Progenitor cell of endocrine pancreas (in vitro differentiated cells): ENCODE results near the gene ERBB4. TPM values are rescaled to one million over a fixed set of nuclear protein-coding genes. Genes with fewer than 3 reads are reported as not detected.

Source experiments
- DNase-seq: peaks from one replicate; pipeline ENCODE4 v3.0.0; 2021; ENCODE audit warnings: low spot score; ENCODE audit not compliant: unreplicated experiment
- H3K27ac Mint-ChIP-seq: 2 replicates; pipeline ENCODE4 v1.8.0; 2021; ENCODE audit warnings: mild to moderate bottlenecking, moderate library complexity, mixed read lengths
- H3K27me3 Mint-ChIP-seq: 2 replicates; pipeline ENCODE4 v1.8.0; 2021; ENCODE audit warnings: mixed read lengths
- H3K36me3 Mint-ChIP-seq: 2 replicates; pipeline ENCODE4 v1.8.0; 2022; ENCODE audit warnings: mixed read lengths; ENCODE audit not compliant: insufficient read depth
- H3K4me1 Mint-ChIP-seq: 2 replicates; pipeline ENCODE4 v1.8.0; 2021; ENCODE audit warnings: low read depth, mixed read lengths
- H3K4me3 Mint-ChIP-seq: 2 replicates; pipeline ENCODE4 v1.8.0; 2021; ENCODE audit warnings: low read depth, mild to moderate bottlenecking, moderate library complexity, mixed read lengths
- H3K9me3 Mint-ChIP-seq: 2 replicates; pipeline ENCODE4 v1.8.0; 2021; ENCODE audit warnings: low read depth, mixed read lengths
- total RNA-seq: library from RNA; stranded (reverse); gene quantifications from 2 replicates; pipeline ENCODE4 v1.2.1, GENCODE V29; 2021
- TF ChIP-seq, protein P1 (sequence below): fragments of 200-600 bp; sonication (generic); IDR thresholded peaks from one replicate; pipeline ENCODE4 v1.5.0; 2021; ENCODE audit warnings: antibody characterized with exemption, mild to moderate bottlenecking; ENCODE audit not compliant: unreplicated experiment

ERBB4 gene
- total RNA-seq, 1 donor from 2014 or later, result 43.8 TPM

- DNase-seq, result no peak
- H3K4me1 Mint-ChIP-seq, result peaks cover 4% of the 10 kb centered on the region
- H3K27ac Mint-ChIP-seq, result no peak overlapping the region
- H3K27me3 Mint-ChIP-seq, result no peaks in the 10 kb centered on the region
- H3K4me3 Mint-ChIP-seq, result no peak overlapping the region
- TF ChIP-seq, protein P1, sequence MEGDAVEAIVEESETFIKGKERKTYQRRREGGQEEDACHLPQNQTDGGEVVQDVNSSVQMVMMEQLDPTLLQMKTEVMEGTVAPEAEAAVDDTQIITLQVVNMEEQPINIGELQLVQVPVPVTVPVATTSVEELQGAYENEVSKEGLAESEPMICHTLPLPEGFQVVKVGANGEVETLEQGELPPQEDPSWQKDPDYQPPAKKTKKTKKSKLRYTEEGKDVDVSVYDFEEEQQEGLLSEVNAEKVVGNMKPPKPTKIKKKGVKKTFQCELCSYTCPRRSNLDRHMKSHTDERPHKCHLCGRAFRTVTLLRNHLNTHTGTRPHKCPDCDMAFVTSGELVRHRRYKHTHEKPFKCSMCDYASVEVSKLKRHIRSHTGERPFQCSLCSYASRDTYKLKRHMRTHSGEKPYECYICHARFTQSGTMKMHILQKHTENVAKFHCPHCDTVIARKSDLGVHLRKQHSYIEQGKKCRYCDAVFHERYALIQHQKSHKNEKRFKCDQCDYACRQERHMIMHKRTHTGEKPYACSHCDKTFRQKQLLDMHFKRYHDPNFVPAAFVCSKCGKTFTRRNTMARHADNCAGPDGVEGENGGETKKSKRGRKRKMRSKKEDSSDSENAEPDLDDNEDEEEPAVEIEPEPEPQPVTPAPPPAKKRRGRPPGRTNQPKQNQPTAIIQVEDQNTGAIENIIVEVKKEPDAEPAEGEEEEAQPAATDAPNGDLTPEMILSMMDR, result no peak
- H3K36me3 Mint-ChIP-seq, result peaks cover 2% of the 10 kb centered on the region
- no peaks in the 10 kb centered on the region for H3K9me3 Mint-ChIP-seq
Measured at GRCh38 chr2:211380041-211380440, 1158.6 kb downstream of the ERBB4 start.

DNA sequence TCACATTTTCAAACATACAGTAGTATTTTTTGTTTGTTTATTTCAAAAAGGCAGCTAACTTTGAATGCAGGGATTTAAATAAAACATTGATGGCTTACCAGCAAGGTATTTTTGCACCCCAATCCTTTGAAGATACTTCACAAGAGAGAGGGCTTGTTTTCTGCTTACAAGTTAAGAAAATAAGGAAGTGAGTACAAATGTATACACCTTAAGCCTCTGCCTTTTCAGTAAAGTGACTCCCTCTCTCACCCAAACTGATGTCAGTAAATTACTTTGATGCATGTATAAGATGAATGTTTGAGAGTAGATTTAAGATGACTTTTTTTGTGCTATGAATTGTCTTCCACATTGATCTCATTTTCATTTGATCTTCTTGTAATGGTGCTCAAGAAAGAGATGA is 1162.2 kb downstream of the ERBB4 start:
- H3K4me3 Mint-ChIP-seq, result no peak overlapping the region
- TF ChIP-seq, protein P1, result no peak
- DNase-seq, result no peak
- no peak overlapping the region for H3K27ac Mint-ChIP-seq
- no peaks in the 10 kb centered on the region for H3K9me3 Mint-ChIP-seq
- no peaks in the 10 kb centered on the region for H3K27me3 Mint-ChIP-seq
- peaks cover 4% of the 10 kb centered on the region for H3K4me1 Mint-ChIP-seq
- H3K36me3 Mint-ChIP-seq, result no peaks in the 10 kb centered on the region

DNA sequence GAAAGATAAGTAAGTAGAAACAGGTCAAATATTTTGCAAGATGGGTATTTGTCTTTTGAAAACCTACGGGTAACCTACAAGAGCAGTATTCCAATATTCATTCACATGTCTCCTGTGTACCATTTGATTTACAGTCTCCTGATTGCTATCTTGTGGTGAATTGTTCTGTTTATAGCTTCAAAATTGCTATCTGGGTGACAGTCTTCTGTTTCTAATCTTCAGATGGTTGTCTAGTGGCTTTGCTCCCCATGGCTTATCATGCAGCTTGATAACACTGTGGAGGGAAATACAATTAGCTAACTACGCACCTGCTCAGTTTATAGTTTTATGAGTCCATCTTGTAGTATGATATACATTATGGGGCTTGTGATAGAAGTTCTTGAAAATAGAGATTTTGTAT is 1165.4 kb downstream of the ERBB4 start:
- Mint-ChIP-seq H3K27ac (no peak overlapping the region), H3K4me1 (peaks cover 4% of the 10 kb centered on the region), H3K9me3 (no peaks in the 10 kb centered on the region), H3K4me3 (no peak overlapping the region), H3K36me3 (no peaks in the 10 kb centered on the region), H3K27me3 (no peaks in the 10 kb centered on the region)
- DNase-seq, result no peak
- TF ChIP-seq, protein P1, result no peak

DNA sequence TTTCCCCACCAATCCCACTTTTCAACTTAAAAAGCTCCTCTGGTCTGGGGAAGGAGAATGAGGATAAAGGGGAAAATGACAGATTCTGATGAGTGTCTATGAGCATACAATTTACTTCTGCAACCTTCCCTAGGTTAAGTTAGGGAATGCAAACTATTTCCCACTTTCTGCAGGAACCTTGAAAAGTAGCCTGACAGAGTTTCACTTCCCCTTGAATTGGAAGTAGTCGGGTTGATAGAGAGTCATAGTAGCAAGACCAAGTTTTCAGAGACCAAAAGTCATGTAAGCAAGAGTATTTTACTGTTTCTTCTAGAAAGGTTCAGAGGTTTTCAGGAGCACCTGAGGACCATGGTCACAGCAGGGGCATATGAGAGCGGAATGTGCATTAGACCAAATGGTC is 1167.1 kb downstream of the ERBB4 start:
- DNase-seq, result no peak
- Mint-ChIP-seq H3K4me1 (peaks cover 14% of the 10 kb centered on the region), H3K27me3 (no peaks in the 10 kb centered on the region), H3K4me3 (no peak overlapping the region), H3K36me3 (no peaks in the 10 kb centered on the region), H3K27ac (no peak overlapping the region), H3K9me3 (no peaks in the 10 kb centered on the region)
- TF ChIP-seq, protein P1, result no peak

GRCh38 chr2:211368467-211368866 is 1170.1 kb downstream of the ERBB4 start:
- TF ChIP-seq, protein P1, result no peak
- no peaks in the 10 kb centered on the region for H3K36me3 Mint-ChIP-seq
- H3K4me3 Mint-ChIP-seq, result no peak overlapping the region
- H3K9me3 Mint-ChIP-seq, result peaks cover 4% of the 10 kb centered on the region
- no peak for DNase-seq
- H3K27ac Mint-ChIP-seq, result no peak overlapping the region
- H3K4me1 Mint-ChIP-seq, result peaks cover 14% of the 10 kb centered on the region
- no peaks in the 10 kb centered on the region for H3K27me3 Mint-ChIP-seq
